GM12878 (cell line): Measurements from ENCODE around the gene C6orf120. TPM values are rescaled to one million over a fixed set of nuclear protein-coding genes. Genes with fewer than 3 reads are reported as not detected.

Experiments used
- CHD2 ChIP-seq: IDR thresholded peaks from 2 replicates; pipeline ENCODE4 v1.6.1; 2011; ENCODE audit warnings: low read depth, low read length, improper control_type of control experiment, borderline replicate concordance
- CREB1 ChIP-seq: IDR thresholded peaks from 2 replicates; pipeline ENCODE4 v1.6.1; 2012; ENCODE audit warnings: low read depth, mild to moderate bottlenecking, inconsistent platforms
- EP300 ChIP-seq, 2 experiments: fragments of 150-350 bp in 1 of 2; IDR thresholded peaks; 2 replicates each; pipeline ENCODE4 v1.6.1; 2011 to 2012; ENCODE audit warnings: low read depth in 2 of 2, low read length in 2 of 2, borderline replicate concordance in 1 of 2, improper control_type of control experiment in 1 of 2, inconsistent platforms in 1 of 2; ENCODE audit not compliant: control insufficient read depth in 1 of 2
- ESRRA ChIP-seq: IDR thresholded peaks from 2 replicates; pipeline ENCODE4 v1.6.1; 2012; ENCODE audit warnings: mild to moderate bottlenecking, low read length, improper control_type of control experiment
- HDAC6 ChIP-seq: fragments of 200-600 bp; sonication (generic); IDR thresholded peaks from one replicate; pipeline ENCODE4 v1.8.0; 2017; ENCODE audit warnings: antibody characterized with exemption; ENCODE audit not compliant: unreplicated experiment
- IKZF1 ChIP-seq: fragments of 450-650 bp; conservative IDR thresholded peaks from 2 replicates; pipeline ENCODE4 v1.6.1; 2017; ENCODE audit warnings: antibody characterized with exemption, mild to moderate bottlenecking
- IKZF2 ChIP-seq, 2 experiments: fragments of 450-650 bp; IDR thresholded peaks; 2 replicates each; pipeline ENCODE4 v1.6.1; 2017; ENCODE audit warnings: mild to moderate bottlenecking in 2 of 2, moderate library complexity in 2 of 2
- KAT2A ChIP-seq: conservative IDR thresholded peaks from 2 replicates; pipeline ENCODE4 v1.6.1; 2011; ENCODE audit warnings: low read depth, low read length; ENCODE audit not compliant: control insufficient read depth
- LARP7 ChIP-seq: fragments of 450-650 bp; IDR thresholded peaks from 2 replicates; pipeline ENCODE4 v1.6.1; 2017; ENCODE audit warnings: mild to moderate bottlenecking
- NFYA ChIP-seq: IDR thresholded peaks from 2 replicates; pipeline ENCODE4 v1.6.1; 2011; ENCODE audit warnings: low read depth, mild to moderate bottlenecking, low read length, improper control_type of control experiment, borderline replicate concordance
- NR2C1 ChIP-seq: fragments of 450-650 bp; IDR thresholded peaks from 2 replicates; pipeline ENCODE4 v1.6.1; 2017; ENCODE audit warnings: antibody characterized with exemption, mild to moderate bottlenecking, moderate library complexity
- POLR2AphosphoS2 ChIP-seq: IDR thresholded peaks from 2 replicates; pipeline ENCODE4 v1.6.1; 2011; ENCODE audit warnings: low read depth, mild to moderate bottlenecking, low read length, improper control_type of control experiment, moderate library complexity
- POU2F2 ChIP-seq: IDR thresholded peaks from 3 replicates; pipeline ENCODE4 v1.6.1; 2011; ENCODE audit warnings: low read depth, mild to moderate bottlenecking, low read length, borderline replicate concordance
- RELA ChIP-seq: fragments of 450-650 bp; IDR thresholded peaks from 2 replicates; pipeline ENCODE4 v1.8.0; 2014; ENCODE audit warnings: borderline replicate concordance; ENCODE audit not compliant: partially characterized antibody
- SMAD1 ChIP-seq: fragments of 450-650 bp; IDR thresholded peaks from 2 replicates; pipeline ENCODE4 v1.6.1; 2018; ENCODE audit warnings: mild to moderate bottlenecking, low read depth; ENCODE audit not compliant: partially characterized antibody
- SMARCA5 ChIP-seq: fragments of 450-650 bp; IDR thresholded peaks from 2 replicates; pipeline ENCODE4 v1.6.1; 2017; ENCODE audit warnings: mild to moderate bottlenecking
- YY1 ChIP-seq: IDR thresholded peaks from 2 replicates; pipeline ENCODE4 v1.6.1; 2011; ENCODE audit warnings: low read depth, mild to moderate bottlenecking, low read length
- ZBED1 ChIP-seq: IDR thresholded peaks from 2 replicates; pipeline ENCODE4 v1.6.1; 2016; ENCODE audit warnings: borderline replicate concordance
- ZNF622 ChIP-seq: fragments of 450-650 bp; IDR thresholded peaks from 2 replicates; pipeline ENCODE4 v1.6.1; 2017; ENCODE audit warnings: mild to moderate bottlenecking, inconsistent platforms
- polyA plus RNA-seq, 11 experiments: library from polyadenylated mRNA; depleted of rRNA in 4 of 11; unstranded in 6 of 11; stranded (reverse) in 5 of 11; fragments of >200 nt; fragmentation: Nextera tagmentation in 4 of 11; fragmentation: Illumina TruSeq in 1 of 11; extraction: Ambion mirVana in 4 of 11; extraction: Trizol in 1 of 11; gene quantifications; 1 replicate in 1 of 11; 2 replicates in 10 of 11; pipeline versions ENCODE4 v1.2.1 to v1.2.3, GENCODE V29; 2011 to 2016; ENCODE audit warnings: inconsistent platforms in 2 of 11, missing spikeins in 2 of 11, low read depth in 1 of 11
- total RNA-seq, 4 experiments: library from RNA; depleted of rRNA in 3 of 4; stranded (reverse); fragments of >200 nt in 3 of 4; fragmentation: Illumina TruSeq in 1 of 4; extraction: Trizol in 1 of 4; gene quantifications; 2 replicates each; pipeline versions ENCODE4 v1.2.1 to v1.2.3, GENCODE V29; 2013 to 2021
- TF ChIP-seq, protein P1 (sequence below): fragments of 450-650 bp; conservative IDR thresholded peaks from 2 replicates; pipeline ENCODE4 v1.6.1; 2017; ENCODE audit warnings: mild to moderate bottlenecking, moderate library complexity
- TF ChIP-seq, protein P2 (sequence below): fragments of 450-650 bp; IDR thresholded peaks from 2 replicates; pipeline ENCODE4 v1.6.1; 2017; ENCODE audit warnings: mild to moderate bottlenecking
- TF ChIP-seq, protein P3 (sequence below): fragments of 450-650 bp; IDR thresholded peaks from 2 replicates; pipeline ENCODE4 v1.6.1; 2017; ENCODE audit warnings: antibody characterized with exemption, mild to moderate bottlenecking, moderate library complexity

Gene C6orf120
- total and polyA plus RNA-seq, 10 of the 15 experiments (the other 5 are each of a cell fraction or from before 2014, with no cell fraction given): 3.6 to 23.9 (median 18.2) TPM

DNA sequence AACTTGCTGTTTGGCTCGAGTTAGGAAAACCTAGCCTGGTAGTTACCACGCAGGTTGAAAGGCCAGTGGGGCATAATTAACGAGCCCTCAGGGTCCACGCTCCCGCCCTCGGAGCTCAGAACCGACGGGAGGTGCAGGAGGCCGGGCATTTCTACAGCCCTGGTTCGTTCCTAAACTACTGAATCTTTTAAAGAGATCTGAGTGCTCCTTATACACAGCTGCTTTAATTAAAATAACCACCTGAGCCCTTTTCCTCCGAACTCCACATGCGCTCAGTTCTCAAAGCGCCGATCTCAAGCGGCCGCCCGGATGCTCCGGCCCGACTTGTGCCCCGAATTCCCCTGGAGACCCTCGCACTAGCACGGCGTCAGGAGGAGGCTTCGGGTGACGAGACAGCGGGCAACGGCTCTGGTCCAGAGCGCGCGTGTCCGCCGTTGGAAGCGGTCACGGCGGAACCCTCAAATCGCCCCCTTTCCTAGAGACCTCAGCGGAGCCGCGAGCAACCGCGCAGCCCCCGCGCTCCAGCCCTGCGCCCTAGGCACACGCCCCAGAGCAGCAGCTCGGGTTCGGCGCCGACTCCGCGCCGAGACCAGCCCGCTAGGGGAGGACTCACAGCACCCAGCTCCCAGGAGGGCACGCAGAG, 494 bp upstream of the C6orf120 start (continued):
- TF ChIP-seq, protein P1, sequence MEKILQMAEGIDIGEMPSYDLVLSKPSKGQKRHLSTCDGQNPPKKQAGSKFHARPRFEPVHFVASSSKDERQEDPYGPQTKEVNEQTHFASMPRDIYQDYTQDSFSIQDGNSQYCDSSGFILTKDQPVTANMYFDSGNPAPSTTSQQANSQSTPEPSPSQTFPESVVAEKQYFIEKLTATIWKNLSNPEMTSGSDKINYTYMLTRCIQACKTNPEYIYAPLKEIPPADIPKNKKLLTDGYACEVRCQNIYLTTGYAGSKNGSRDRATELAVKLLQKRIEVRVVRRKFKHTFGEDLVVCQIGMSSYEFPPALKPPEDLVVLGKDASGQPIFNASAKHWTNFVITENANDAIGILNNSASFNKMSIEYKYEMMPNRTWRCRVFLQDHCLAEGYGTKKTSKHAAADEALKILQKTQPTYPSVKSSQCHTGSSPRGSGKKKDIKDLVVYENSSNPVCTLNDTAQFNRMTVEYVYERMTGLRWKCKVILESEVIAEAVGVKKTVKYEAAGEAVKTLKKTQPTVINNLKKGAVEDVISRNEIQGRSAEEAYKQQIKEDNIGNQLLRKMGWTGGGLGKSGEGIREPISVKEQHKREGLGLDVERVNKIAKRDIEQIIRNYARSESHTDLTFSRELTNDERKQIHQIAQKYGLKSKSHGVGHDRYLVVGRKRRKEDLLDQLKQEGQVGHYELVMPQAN: peak; percentile 81; the same call in 1 of the 2 replicates
- TF ChIP-seq, protein P2, sequence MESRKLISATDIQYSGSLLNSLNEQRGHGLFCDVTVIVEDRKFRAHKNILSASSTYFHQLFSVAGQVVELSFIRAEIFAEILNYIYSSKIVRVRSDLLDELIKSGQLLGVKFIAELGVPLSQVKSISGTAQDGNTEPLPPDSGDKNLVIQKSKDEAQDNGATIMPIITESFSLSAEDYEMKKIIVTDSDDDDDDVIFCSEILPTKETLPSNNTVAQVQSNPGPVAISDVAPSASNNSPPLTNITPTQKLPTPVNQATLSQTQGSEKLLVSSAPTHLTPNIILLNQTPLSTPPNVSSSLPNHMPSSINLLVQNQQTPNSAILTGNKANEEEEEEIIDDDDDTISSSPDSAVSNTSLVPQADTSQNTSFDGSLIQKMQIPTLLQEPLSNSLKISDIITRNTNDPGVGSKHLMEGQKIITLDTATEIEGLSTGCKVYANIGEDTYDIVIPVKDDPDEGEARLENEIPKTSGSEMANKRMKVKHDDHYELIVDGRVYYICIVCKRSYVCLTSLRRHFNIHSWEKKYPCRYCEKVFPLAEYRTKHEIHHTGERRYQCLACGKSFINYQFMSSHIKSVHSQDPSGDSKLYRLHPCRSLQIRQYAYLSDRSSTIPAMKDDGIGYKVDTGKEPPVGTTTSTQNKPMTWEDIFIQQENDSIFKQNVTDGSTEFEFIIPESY: no peak
- TF ChIP-seq EP300 (IDR thresholded peaks at IDR 0.05; ENCODE audit: borderline replicate concordance in 1 of 2, control insufficient read depth in 1 of 2, low read depth in 2 of 2, low read length in 2 of 2) (no peak), KAT2A (no peak), NR2C1 (no peak), ZBED1 (no peak), ESRRA (no peak), ZNF622 (no peak), LARP7 (peak; percentile 53; the same call in 1 of the 2 replicates), POLR2AphosphoS2 (no peak), HDAC6 (no peak), SMARCA5 (peak; percentile 68; the same call in 1 of the 2 replicates), POU2F2 (no peak), CREB1 (no peak), IKZF2 (IDR thresholded peaks at IDR 0.05) (0 out of 4 replicates have a peak, but pooled peaks of 1 of the 2 experiments have one; percentile 12), NFYA (no peak), RELA (no peak), YY1 (no peak), SMAD1 (no peak), CHD2 (no peak), IKZF1 (peak; percentile 53)
- TF ChIP-seq, protein P3, sequence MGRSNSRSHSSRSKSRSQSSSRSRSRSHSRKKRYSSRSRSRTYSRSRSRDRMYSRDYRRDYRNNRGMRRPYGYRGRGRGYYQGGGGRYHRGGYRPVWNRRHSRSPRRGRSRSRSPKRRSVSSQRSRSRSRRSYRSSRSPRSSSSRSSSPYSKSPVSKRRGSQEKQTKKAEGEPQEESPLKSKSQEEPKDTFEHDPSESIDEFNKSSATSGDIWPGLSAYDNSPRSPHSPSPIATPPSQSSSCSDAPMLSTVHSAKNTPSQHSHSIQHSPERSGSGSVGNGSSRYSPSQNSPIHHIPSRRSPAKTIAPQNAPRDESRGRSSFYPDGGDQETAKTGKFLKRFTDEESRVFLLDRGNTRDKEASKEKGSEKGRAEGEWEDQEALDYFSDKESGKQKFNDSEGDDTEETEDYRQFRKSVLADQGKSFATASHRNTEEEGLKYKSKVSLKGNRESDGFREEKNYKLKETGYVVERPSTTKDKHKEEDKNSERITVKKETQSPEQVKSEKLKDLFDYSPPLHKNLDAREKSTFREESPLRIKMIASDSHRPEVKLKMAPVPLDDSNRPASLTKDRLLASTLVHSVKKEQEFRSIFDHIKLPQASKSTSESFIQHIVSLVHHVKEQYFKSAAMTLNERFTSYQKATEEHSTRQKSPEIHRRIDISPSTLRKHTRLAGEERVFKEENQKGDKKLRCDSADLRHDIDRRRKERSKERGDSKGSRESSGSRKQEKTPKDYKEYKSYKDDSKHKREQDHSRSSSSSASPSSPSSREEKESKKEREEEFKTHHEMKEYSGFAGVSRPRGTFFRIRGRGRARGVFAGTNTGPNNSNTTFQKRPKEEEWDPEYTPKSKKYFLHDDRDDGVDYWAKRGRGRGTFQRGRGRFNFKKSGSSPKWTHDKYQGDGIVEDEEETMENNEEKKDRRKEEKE: no peak
